ENCODE measurements around the gene CACNA1D. TPM values are rescaled to one million over a fixed set of nuclear protein-coding genes. Genes with fewer than 3 reads are reported as not detected.

The CACNA1D gene
- total and polyA plus RNA-seq, 2 donors, result 0.57 to 0.66 TPM

DNA sequence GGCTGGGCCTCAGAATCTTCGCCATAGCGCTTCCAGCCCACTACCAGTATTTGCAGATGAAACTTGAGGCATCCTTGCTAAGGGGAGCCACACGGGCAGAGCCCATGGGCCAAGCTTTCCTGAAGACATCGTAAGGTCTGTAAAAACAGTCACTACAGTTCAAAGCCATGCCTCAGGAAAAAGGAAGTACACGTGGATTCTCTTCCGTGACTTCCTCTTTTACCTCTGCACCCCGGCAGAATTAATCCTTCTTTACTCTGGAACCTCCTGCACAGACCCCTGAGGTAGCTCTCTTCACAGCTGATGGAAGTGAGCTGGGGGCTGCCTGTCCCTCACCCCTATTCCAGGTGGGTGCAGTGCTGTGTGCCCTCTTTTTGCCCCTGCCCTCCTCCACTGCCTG lies 222.6 kb downstream of the CACNA1D start:
- WGBS, result 46% methylated on average over 7 of the region's 7 CpGs

DNA sequence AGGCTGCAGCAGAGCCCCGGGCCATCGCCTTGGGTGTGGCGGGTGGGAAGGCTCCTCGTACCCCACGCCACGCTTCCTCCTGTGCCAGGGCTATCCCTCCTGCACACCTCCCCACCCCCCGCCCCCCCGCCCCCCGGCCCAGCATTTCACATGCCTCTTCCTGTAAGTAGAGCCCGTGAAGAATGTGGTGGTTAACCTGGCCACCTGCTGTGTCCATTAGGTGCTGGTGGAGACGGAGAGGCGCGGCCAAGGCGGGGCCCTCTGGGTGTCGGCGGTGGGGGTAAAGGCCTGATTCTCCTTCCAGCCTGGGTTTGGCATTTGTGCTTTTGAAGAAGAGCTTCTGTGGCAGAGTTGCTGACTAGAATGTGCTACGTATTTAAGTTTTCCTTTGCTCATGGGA lies 224.1 kb downstream of the CACNA1D start:
- Histone ChIP-seq H3K4me1 (ENCODE audit: control insufficient read depth in 2 of 2, insufficient read depth in 2 of 2, low read length in 2 of 2) (peaks cover 0 to 3% of the 10 kb centered on the region in 2 donors), H3K36me3 (ENCODE audit: control insufficient read depth in 2 of 2, insufficient read depth in 2 of 2, low read length in 1 of 2) (no peaks in the 10 kb centered on the region), H3K27me3 (ENCODE audit: control insufficient read depth in 2 of 2, insufficient read depth in 1 of 2, low read length in 1 of 2) (no peaks in the 10 kb centered on the region), H3K27ac (ENCODE audit: low read depth in 1 of 2, low read length in 1 of 2) (no peak overlapping the region), H3K9me3 (ENCODE audit: control insufficient read depth in 2 of 2, insufficient read depth in 1 of 2, low read length in 1 of 2) (no peaks in the 10 kb centered on the region), H3K4me3 (ENCODE audit: low read length in 2 of 2) (no peak overlapping the region)
- WGBS, result 67% methylated on average over 17 of the region's 17 CpGs
- no peak for DNase-seq (ENCODE audit: low read depth in 6 of 9, low spot score in 9 of 9)

More for the DNA sequence above, 222.6 kb downstream of the CACNA1D start:
- Histone ChIP-seq H3K4me3 (ENCODE audit: low read length in 2 of 2) (no peak overlapping the region), H3K27ac (ENCODE audit: low read depth in 1 of 2, low read length in 1 of 2) (no peak overlapping the region), H3K9me3 (ENCODE audit: control insufficient read depth in 2 of 2, insufficient read depth in 1 of 2, low read length in 1 of 2) (no peaks in the 10 kb centered on the region), H3K27me3 (ENCODE audit: control insufficient read depth in 2 of 2, insufficient read depth in 1 of 2, low read length in 1 of 2) (no peaks in the 10 kb centered on the region), H3K36me3 (ENCODE audit: control insufficient read depth in 2 of 2, insufficient read depth in 2 of 2, low read length in 1 of 2) (no peaks in the 10 kb centered on the region), H3K4me1 (ENCODE audit: control insufficient read depth in 2 of 2, insufficient read depth in 2 of 2, low read length in 2 of 2) (peaks cover 0 to 3% of the 10 kb centered on the region in 2 donors)
- no peak for DNase-seq (ENCODE audit: low read depth in 6 of 9, low spot score in 9 of 9)

DNA sequence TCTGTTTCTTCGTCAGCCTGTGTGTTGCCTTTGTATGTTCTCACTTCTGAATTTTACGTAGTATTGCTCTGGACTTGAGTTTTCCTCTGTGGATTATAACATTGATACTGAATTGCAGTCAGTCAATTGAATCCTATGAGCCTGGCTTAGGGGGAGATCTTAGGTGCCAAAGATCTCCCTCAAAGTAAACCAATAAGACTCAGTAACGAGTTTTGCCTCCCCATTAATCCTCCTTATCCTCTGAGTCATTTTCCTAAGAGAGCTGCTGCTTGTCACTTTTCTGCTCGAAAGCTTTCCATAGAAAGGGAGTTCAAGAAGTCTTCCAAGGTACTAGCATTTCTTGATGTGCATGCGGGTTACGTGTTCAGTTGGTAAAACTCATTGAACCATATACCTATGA lies 225.4 kb downstream of the CACNA1D start:
- Histone ChIP-seq H3K9me3 (ENCODE audit: control insufficient read depth in 2 of 2, insufficient read depth in 1 of 2, low read length in 1 of 2) (no peaks in the 10 kb centered on the region), H3K27me3 (ENCODE audit: control insufficient read depth in 2 of 2, insufficient read depth in 1 of 2, low read length in 1 of 2) (no peaks in the 10 kb centered on the region)
- WGBS, result 96% methylated on average over 6 of the region's 6 CpGs

GRCh38 chr3:53721187-53722119 lies 227.0 kb downstream of the CACNA1D start:
- DNase-seq (ENCODE audit: low read depth in 6 of 9, low spot score in 9 of 9), result no peak
- WGBS, result 82% methylated on average over 6 of the region's 6 CpGs
- Histone ChIP-seq H3K27ac (ENCODE audit: low read depth in 1 of 2, low read length in 1 of 2) (no peak overlapping the region), H3K9me3 (ENCODE audit: control insufficient read depth in 2 of 2, insufficient read depth in 1 of 2, low read length in 1 of 2) (no peaks in the 10 kb centered on the region), H3K4me1 (ENCODE audit: control insufficient read depth in 2 of 2, insufficient read depth in 2 of 2, low read length in 2 of 2) (peaks cover 0 to 3% of the 10 kb centered on the region in 2 donors), H3K36me3 (ENCODE audit: control insufficient read depth in 2 of 2, insufficient read depth in 2 of 2, low read length in 1 of 2) (no peaks in the 10 kb centered on the region), H3K27me3 (ENCODE audit: control insufficient read depth in 2 of 2, insufficient read depth in 1 of 2, low read length in 1 of 2) (no peaks in the 10 kb centered on the region), H3K4me3 (ENCODE audit: low read length in 2 of 2) (no peak overlapping the region)

More for the DNA sequence above, 225.4 kb downstream of the CACNA1D start:
- H3K4me1 ChIP-seq (ENCODE audit: control insufficient read depth in 2 of 2, insufficient read depth in 2 of 2, low read length in 2 of 2), result peaks cover 0 to 3% of the 10 kb centered on the region in 2 donors
- no peak overlapping the region for H3K27ac ChIP-seq (ENCODE audit: low read depth in 1 of 2, low read length in 1 of 2)
- H3K4me3 ChIP-seq (ENCODE audit: low read length in 2 of 2), result no peak overlapping the region
- DNase-seq (ENCODE audit: low read depth in 6 of 9, low spot score in 9 of 9), result no peak
- H3K36me3 ChIP-seq (ENCODE audit: control insufficient read depth in 2 of 2, insufficient read depth in 2 of 2, low read length in 1 of 2), result no peaks in the 10 kb centered on the region

DNA sequence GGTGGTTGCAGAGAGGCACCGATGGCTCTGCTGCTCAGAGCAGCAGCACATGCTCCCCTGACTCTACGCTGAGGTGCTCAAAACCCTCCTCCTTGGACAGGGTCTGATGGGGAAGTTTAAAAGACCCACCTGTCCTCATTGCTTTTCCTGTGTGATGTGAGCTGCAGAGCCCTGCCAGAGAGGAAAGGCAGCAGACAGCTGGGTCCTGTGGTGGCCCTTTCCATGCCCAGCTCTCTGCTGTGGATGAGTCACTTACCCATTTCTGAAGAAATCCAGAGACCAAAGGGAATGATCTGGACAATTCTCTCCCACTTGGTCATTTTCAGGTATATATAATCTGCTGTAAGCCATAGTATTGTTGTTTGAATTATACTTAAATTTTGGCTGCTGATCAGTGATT lies 230.2 kb downstream of the CACNA1D start:
- no peak for DNase-seq (ENCODE audit: low read depth in 6 of 9, low spot score in 9 of 9)
- 95% methylated on average over 2 of the region's 2 CpGs for WGBS
- Histone ChIP-seq H3K4me1 (ENCODE audit: control insufficient read depth in 2 of 2, insufficient read depth in 2 of 2, low read length in 2 of 2) (no peaks in the 10 kb centered on the region), H3K27ac (ENCODE audit: low read depth in 1 of 2, low read length in 1 of 2) (no peak overlapping the region), H3K27me3 (ENCODE audit: control insufficient read depth in 2 of 2, insufficient read depth in 1 of 2, low read length in 1 of 2) (no peaks in the 10 kb centered on the region), H3K9me3 (ENCODE audit: control insufficient read depth in 2 of 2, insufficient read depth in 1 of 2, low read length in 1 of 2) (no peaks in the 10 kb centered on the region), H3K36me3 (ENCODE audit: control insufficient read depth in 2 of 2, insufficient read depth in 2 of 2, low read length in 1 of 2) (no peaks in the 10 kb centered on the region), H3K4me3 (ENCODE audit: low read length in 2 of 2) (no peak overlapping the region)

- no peak overlapping the region for H3K4me3 ChIP-seq (ENCODE audit: low read length in 2 of 2)
- no peaks in the 10 kb centered on the region for H3K9me3 ChIP-seq (ENCODE audit: control insufficient read depth in 2 of 2, insufficient read depth in 1 of 2, low read length in 1 of 2)
- WGBS, result 92% methylated on average over 5 of the region's 5 CpGs
- H3K27ac ChIP-seq (ENCODE audit: low read depth in 1 of 2, low read length in 1 of 2), result no peak overlapping the region
- no peaks in the 10 kb centered on the region for H3K36me3 ChIP-seq (ENCODE audit: control insufficient read depth in 2 of 2, insufficient read depth in 2 of 2, low read length in 1 of 2)
- no peak for DNase-seq (ENCODE audit: low read depth in 6 of 9, low spot score in 9 of 9)
- H3K4me1 ChIP-seq (ENCODE audit: control insufficient read depth in 2 of 2, insufficient read depth in 2 of 2, low read length in 2 of 2), result no peaks in the 10 kb centered on the region
- H3K27me3 ChIP-seq (ENCODE audit: control insufficient read depth in 2 of 2, insufficient read depth in 1 of 2, low read length in 1 of 2), result no peaks in the 10 kb centered on the region
These were observed 231.1 kb downstream of the CACNA1D start for GRCh38 chr3:53725387-53725995.

DNA sequence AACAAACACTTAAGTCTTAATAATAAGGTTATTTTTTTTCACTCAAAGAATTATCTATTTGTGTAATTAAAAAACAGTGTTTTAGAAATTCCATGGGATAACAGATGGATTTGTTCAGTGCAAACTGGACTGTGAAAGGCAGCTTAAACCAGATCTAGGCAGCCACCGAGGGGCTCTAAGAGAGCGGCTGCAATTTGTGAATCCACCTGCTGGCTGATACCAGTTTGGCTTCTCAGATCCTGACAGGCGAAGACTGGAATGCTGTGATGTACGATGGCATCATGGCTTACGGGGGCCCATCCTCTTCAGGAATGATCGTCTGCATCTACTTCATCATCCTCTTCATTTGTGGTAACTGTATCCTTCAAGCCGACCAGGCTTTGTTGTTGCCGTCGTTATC lies 232.2 kb downstream of the CACNA1D start:
- Histone ChIP-seq H3K4me3 (ENCODE audit: low read length in 2 of 2) (no peak overlapping the region), H3K36me3 (ENCODE audit: control insufficient read depth in 2 of 2, insufficient read depth in 2 of 2, low read length in 1 of 2) (no peaks in the 10 kb centered on the region), H3K4me1 (ENCODE audit: control insufficient read depth in 2 of 2, insufficient read depth in 2 of 2, low read length in 2 of 2) (no peaks in the 10 kb centered on the region), H3K9me3 (ENCODE audit: control insufficient read depth in 2 of 2, insufficient read depth in 1 of 2, low read length in 1 of 2) (no peaks in the 10 kb centered on the region), H3K27me3 (ENCODE audit: control insufficient read depth in 2 of 2, insufficient read depth in 1 of 2, low read length in 1 of 2) (no peaks in the 10 kb centered on the region), H3K27ac (ENCODE audit: low read depth in 1 of 2, low read length in 1 of 2) (no peak overlapping the region)
- no peak for DNase-seq (ENCODE audit: low read depth in 6 of 9, low spot score in 9 of 9)
- 92% methylated on average over 9 of the region's 9 CpGs for WGBS

DNA sequence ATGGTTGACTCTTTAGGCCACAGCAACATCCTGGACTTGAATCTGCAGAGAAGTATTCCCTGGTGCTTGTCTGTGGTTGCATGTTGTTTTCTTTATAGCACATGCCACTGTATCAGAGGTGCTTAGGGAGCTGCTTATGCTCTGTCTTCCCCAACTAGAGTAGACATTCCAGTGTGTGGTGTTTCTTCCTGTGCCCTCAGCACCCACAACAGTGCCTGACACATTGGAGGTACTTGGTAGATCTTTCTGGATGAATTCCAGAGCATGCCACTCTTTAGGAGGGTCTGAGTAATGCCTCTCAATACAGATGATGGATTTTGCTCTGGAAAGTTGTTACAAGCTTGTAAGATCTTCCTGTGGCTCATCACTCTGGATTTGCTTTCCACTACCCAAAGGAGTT lies 234.2 kb downstream of the CACNA1D start:
- H3K27ac ChIP-seq (ENCODE audit: low read depth in 1 of 2, low read length in 1 of 2), result no peak overlapping the region
- no peaks in the 10 kb centered on the region for H3K9me3 ChIP-seq (ENCODE audit: control insufficient read depth in 2 of 2, insufficient read depth in 1 of 2, low read length in 1 of 2)
- H3K36me3 ChIP-seq (ENCODE audit: control insufficient read depth in 2 of 2, insufficient read depth in 2 of 2, low read length in 1 of 2), result no peaks in the 10 kb centered on the region
- no peak overlapping the region for H3K4me3 ChIP-seq (ENCODE audit: low read length in 2 of 2)
- H3K4me1 ChIP-seq (ENCODE audit: control insufficient read depth in 2 of 2, insufficient read depth in 2 of 2, low read length in 2 of 2), result no peaks in the 10 kb centered on the region
- H3K27me3 ChIP-seq (ENCODE audit: control insufficient read depth in 2 of 2, insufficient read depth in 1 of 2, low read length in 1 of 2), result no peaks in the 10 kb centered on the region
- DNase-seq (ENCODE audit: low read depth in 6 of 9, low spot score in 9 of 9), result no peak

GRCh38 chr3:53729159-53729558 lies 234.7 kb downstream of the CACNA1D start:
- no peaks in the 10 kb centered on the region for H3K36me3 ChIP-seq (ENCODE audit: control insufficient read depth in 2 of 2, insufficient read depth in 2 of 2, low read length in 1 of 2)
- no peak overlapping the region for H3K4me3 ChIP-seq (ENCODE audit: low read length in 2 of 2)
- H3K9me3 ChIP-seq (ENCODE audit: control insufficient read depth in 2 of 2, insufficient read depth in 1 of 2, low read length in 1 of 2), result no peaks in the 10 kb centered on the region
- H3K27me3 ChIP-seq (ENCODE audit: control insufficient read depth in 2 of 2, insufficient read depth in 1 of 2, low read length in 1 of 2), result no peaks in the 10 kb centered on the region
- H3K4me1 ChIP-seq (ENCODE audit: control insufficient read depth in 2 of 2, insufficient read depth in 2 of 2, low read length in 2 of 2), result no peaks in the 10 kb centered on the region
- DNase-seq (ENCODE audit: low read depth in 6 of 9, low spot score in 9 of 9), result no peak
- no peak overlapping the region for H3K27ac ChIP-seq (ENCODE audit: low read depth in 1 of 2, low read length in 1 of 2)
- 97% methylated on average over 6 of the region's 6 CpGs for WGBS
